COLO668 (cell line): Measurements from ENCODE around the gene XRCC5.
"Not testable (repeated sequence)": the region's sequence is repeated elsewhere in the genome, so short reads cannot be mapped to it uniquely, and the experiment has no call there.

Experiments
- DNase-seq: peaks from one replicate; lab custom pipeline; 2025; ENCODE audit not compliant: unreplicated experiment; lab: John Stamatoyannopoulos, UW

Gene XRCC5

GRCh38 chr2:216192181-216192580 is 83.0 kb downstream of the XRCC5 start:
- DNase-seq: no peak

- DNase-seq: no peak
Measured at GRCh38 chr2:216192931-216193330, 83.8 kb downstream of the XRCC5 start.

GRCh38 chr2:216194013-216194412 is 84.9 kb downstream of the XRCC5 start:
- no peak for DNase-seq

- no peak for DNase-seq
Measured at GRCh38 chr2:216194561-216194960, 85.4 kb downstream of the XRCC5 start.

- no peak for DNase-seq
Measured at GRCh38 chr2:216195565-216196029, 86.4 kb downstream of the XRCC5 start.

- no peak for DNase-seq
Measured at GRCh38 chr2:216201692-216202306, 92.7 kb downstream of the XRCC5 start.

GRCh38 chr2:216202626-216203250 is 93.6 kb downstream of the XRCC5 start:
- DNase-seq: no peak

- no peak for DNase-seq
Measured at GRCh38 chr2:216205486-216205885, 96.3 kb downstream of the XRCC5 start.

- no peak for DNase-seq
Measured at GRCh38 chr2:216206041-216206703, 97.0 kb downstream of the XRCC5 start.

GRCh38 chr2:216206821-216207220 is 97.7 kb downstream of the XRCC5 start:
- DNase-seq: no peak

- DNase-seq: not testable (repeated sequence)
Measured at GRCh38 chr2:216208661-216209060, 99.5 kb downstream of the XRCC5 start.

- no peak for DNase-seq
Measured at GRCh38 chr2:216210701-216211540, 101.8 kb downstream of the XRCC5 start.

- no peak for DNase-seq
Measured at GRCh38 chr2:216211614-216212145, 102.5 kb downstream of the XRCC5 start.

- no peak for DNase-seq
Measured at GRCh38 chr2:216214768-216215167, 105.6 kb downstream of the XRCC5 start.

GRCh38 chr2:216215658-216216390 is 106.7 kb downstream of the XRCC5 start:
- no peak for DNase-seq

- DNase-seq: no peak
Measured at GRCh38 chr2:216216951-216217903, 108.1 kb downstream of the XRCC5 start.

- DNase-seq: no peak
Measured at GRCh38 chr2:216217904-216218260, 108.7 kb downstream of the XRCC5 start.

- DNase-seq: no peak
Measured at GRCh38 chr2:216219861-216220260, 110.7 kb downstream of the XRCC5 start.

- DNase-seq: no peak
Measured at GRCh38 chr2:216220976-216221375, 111.8 kb downstream of the XRCC5 start.
